GM10248 (cell line): ENCODE data around the gene TRA2A.
A peak's percentile ranks its signal among the peaks of the same experiment; 100 is the strongest.
"Not testable (repeated sequence)": the region's sequence is repeated elsewhere in the genome, so short reads cannot be mapped to it uniquely, and the experiment has no call there.

ENCODE experiments used
- CTCF ChIA-PET: fragments of 300-600 bp; sonication (Branson Sonifier 250); formaldehyde crosslinking; extraction: SDS; loops from one replicate; lab custom pipeline; 2021; ENCODE audit warnings: antibody characterized with exemption; lab: Yijun Ruan, JAX
- POLR2A ChIA-PET: fragments of 350-650 bp; sonication (Branson Sonifier 250); formaldehyde crosslinking; extraction: SDS; loops from one replicate; lab custom pipeline; 2020; ENCODE audit warnings: antibody characterized with exemption; lab: Yijun Ruan, JAX
- DNase-seq: peaks from one replicate; pipeline ENCODE4 v3.0.0; 2012; ENCODE audit errors: extremely low spot score
- TF ChIP-seq, protein P1 (sequence below): IDR thresholded peaks from 2 replicates; pipeline ENCODE4 v1.5.1; 2012; ENCODE audit warnings: mild to moderate bottlenecking, low read depth; ENCODE audit errors: extremely low read depth, missing control alignments, control extremely low read depth

TRA2A gene

DNA sequence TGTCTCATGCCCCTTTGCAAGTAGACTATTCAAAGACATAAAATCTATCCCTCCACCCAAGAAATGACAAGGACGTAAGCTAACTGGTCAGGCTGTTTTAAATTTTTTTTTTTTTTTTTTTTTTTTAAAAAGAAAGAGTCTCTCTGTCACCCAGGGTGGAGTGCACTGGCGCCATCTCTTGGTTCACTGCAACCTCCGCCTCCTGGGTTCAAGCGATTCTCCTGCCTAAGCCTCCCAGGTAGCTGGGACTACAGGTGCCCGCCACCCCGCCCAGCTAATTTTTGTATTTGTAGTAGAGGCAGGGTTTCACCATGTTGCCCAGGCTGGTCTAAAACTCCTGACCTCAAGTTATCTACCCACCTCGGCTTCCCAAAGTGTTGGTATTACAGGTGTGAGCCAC is 11.2 kb downstream of the TRA2A start:
- TF ChIP-seq, protein P1, sequence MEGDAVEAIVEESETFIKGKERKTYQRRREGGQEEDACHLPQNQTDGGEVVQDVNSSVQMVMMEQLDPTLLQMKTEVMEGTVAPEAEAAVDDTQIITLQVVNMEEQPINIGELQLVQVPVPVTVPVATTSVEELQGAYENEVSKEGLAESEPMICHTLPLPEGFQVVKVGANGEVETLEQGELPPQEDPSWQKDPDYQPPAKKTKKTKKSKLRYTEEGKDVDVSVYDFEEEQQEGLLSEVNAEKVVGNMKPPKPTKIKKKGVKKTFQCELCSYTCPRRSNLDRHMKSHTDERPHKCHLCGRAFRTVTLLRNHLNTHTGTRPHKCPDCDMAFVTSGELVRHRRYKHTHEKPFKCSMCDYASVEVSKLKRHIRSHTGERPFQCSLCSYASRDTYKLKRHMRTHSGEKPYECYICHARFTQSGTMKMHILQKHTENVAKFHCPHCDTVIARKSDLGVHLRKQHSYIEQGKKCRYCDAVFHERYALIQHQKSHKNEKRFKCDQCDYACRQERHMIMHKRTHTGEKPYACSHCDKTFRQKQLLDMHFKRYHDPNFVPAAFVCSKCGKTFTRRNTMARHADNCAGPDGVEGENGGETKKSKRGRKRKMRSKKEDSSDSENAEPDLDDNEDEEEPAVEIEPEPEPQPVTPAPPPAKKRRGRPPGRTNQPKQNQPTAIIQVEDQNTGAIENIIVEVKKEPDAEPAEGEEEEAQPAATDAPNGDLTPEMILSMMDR = peak; percentile 11
- ChIA-PET CTCF (interaction anchor here (0.6 to 2.2 kb wide), 5 partner anchors 11 to 248 kb away, joined by 3 to 8 read pairs (median 3); no protein-coding TSS in a partner anchor), POLR2A (interaction anchor here (0.6 to 1.0 kb wide), 2 partner anchors 9 to 163 kb away, joined by 3 to 5 read pairs; no protein-coding TSS in a partner anchor)
- no peak for DNase-seq

DNA sequence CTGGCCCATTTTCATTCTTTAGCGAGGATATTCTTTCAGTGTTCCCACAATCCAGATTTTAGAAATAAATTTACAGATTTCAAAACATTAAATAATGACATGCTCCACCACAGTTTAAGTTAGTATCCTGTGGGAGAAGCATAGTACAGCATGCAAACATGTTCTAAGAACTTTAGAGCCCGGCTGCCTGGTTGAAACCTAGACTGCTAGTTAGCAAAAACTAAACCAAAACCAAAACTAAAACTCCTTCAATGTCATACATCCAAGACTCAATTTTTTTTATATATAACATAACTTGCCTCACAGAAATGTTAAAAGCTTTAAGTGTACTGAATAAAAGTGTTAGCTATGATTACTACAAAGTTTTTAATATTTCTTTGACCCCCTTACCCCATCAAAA is 17.0 kb downstream of the TRA2A start:
- CTCF ChIA-PET = no interaction called here
- POLR2A ChIA-PET = interaction anchor here (0.7 kb wide), 2 partner anchors 12 to 25 kb away, joined by 4 to 6 read pairs; no protein-coding TSS in a partner anchor
- peak; percentile 39 for DNase-seq
- TF ChIP-seq, protein P1 = no peak

DNA sequence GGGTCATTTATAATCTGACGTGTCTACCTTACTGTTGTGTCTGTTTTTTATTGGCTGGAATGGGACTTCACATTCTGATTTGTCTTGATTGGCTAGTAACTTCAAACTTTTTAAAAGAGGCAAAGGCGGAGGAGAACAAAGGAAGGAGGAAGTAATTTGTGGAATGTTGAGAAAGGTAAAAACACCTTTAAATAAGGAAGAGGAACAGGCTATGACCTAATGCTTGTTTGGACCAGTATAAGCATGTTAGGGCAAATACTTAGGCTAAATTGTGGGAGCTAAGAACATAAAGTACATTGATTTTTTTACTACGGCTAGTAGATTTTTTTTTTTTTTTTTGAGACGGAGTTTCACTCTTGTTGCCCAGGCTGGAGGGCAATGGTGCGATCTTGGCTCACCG is 18.0 kb downstream of the TRA2A start:
- DNase-seq, CTCF ChIA-PET: not testable (repeated sequence)
- POLR2A ChIA-PET = interaction anchor here (0.6 kb wide), 2 partner anchors 12 to 657 kb away, joined by 3 to 5 read pairs; no protein-coding TSS in a partner anchor

DNA sequence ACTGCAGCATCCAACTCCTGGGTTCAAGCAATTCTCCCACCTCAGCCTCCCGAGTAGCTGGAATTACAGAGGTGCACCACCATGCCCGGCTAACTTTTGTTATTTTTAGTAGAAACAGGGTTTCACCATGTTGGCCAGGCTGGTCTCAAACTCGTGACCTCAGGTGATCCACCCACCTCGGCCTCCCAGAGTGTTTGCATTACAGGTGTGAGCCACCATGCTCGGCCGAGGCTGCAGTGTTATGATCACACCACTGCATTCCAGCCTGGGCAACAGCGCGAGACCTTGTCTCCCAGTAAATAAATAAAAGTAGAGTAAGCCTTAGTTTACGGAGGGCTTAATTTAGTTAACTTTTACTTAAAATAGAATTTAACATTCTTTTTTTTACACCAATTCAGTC is 37.8 kb downstream of the TRA2A start:
- CTCF ChIA-PET = interaction anchor here (1.0 to 1.2 kb wide), 3 partner anchors 9 to 221 kb away, joined by 3 to 5 read pairs (median 3); no protein-coding TSS in a partner anchor
- TF ChIP-seq, protein P1 = no peak
- DNase-seq = no peak
- POLR2A ChIA-PET = no interaction called here

DNA sequence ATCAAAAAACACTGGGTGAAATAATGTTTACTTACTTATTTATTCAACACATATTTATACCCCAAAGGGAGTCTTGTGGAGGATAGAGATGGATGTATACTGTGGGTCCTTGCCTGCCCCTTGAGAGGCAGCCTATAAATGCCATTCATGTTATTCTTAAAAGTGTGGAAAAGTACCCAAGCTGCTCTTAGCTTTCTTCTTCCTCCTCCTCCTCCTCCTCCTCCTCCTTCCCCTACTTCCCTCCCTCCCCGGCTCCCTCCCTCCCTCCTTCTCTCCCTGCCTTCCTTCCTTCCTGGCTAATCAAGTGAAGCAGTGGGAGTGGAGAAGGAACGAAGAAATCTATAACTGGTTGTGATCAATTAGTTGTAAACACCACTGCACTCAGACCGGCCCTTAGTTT is 40.3 kb downstream of the TRA2A start:
- ChIA-PET POLR2A (no interaction called here), CTCF (interaction anchor here (0.8 to 2.7 kb wide), 6 partner anchors 12 to 61 kb away, joined by 3 to 10 read pairs (median 3); no protein-coding TSS in a partner anchor)
- DNase-seq = no peak
- TF ChIP-seq, protein P1 = no peak

DNA sequence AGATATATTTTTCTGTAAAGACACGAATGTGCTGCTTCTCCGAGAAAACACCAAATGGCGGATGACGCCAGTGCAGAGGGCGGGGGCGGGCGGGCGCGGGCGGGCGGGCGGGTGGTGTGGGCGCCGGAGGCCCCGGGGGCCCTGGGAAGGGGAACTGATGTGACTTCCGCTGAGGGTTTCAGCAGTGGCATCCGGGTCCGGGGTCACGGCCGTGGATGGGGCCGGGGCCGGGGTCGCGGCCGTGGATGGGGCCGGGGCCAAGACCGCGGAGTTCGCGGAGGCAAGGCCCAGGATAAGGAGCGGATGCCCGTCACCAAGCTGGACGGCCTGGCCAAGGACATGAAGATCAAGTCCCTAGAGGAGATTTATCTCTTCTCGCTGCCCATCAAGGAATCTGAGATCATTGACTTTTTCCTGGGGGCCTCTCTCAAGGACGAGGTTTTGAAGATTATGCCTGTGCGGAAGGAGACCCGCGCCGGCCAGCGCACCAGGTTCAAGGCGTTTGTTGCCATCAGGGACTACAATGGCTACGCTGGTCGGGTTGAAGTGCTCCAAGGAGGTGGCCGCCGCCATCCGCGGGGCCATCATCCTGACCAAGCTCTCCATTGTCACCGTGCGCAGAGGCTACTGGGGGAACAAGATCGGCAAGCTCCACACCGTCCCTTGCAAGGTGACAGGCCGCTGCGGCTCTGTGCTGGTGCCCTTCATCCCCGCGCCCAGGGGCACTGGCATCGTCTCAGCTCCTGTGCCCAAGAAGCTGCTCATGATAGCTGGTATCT is 41.2 kb downstream of the TRA2A start:
- TF ChIP-seq, protein P1 = no peak
- CTCF ChIA-PET = interaction anchor here (0.8 to 2.7 kb wide), 9 partner anchors 11 to 306 kb away, joined by 3 to 10 read pairs (median 3); no protein-coding TSS in a partner anchor
- peak; percentile 80 for DNase-seq
- POLR2A ChIA-PET = interaction anchor here (0.6 kb wide), 1 partner anchor 9 kb away, joined by 5 read pairs; no protein-coding TSS in a partner anchor

DNA sequence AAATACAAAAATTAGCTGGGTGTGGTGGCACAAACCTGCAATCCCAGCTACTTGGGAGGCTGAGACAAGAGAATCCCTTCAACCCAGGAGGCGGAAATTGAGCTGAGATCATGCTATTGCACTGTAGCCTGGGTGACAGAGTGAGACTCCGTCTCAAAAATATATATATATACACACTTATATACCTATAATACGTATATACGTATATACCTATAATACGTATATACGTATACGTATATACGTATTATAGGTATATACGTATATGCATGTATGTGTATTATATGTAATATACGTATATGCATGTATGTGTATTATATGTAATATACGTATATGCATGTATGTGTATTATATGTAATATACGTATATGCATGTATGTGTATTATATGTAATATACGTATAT is 43.1 kb downstream of the TRA2A start:
- CTCF ChIA-PET = interaction anchor here (1.0 to 1.3 kb wide), 3 partner anchors 10 to 304 kb away, joined by 3 to 4 read pairs (median 3); no protein-coding TSS in a partner anchor
- POLR2A ChIA-PET, DNase-seq: not testable (repeated sequence)
